Fibroblast of lung (primary cell): ENCODE results near the gene FGFBP1. TPM values are rescaled to one million over a fixed set of nuclear protein-coding genes. Genes with fewer than 3 reads are reported as not detected.

Experiments used
- DNase-seq, 2 donors: peaks; one replicate each; pipeline versions ENCODE4 v3.0.0 to v3.0.0-alpha.2; 2010; ENCODE audit warnings: low read depth in 2 of 2
- H2AFZ ChIP-seq: 2 replicates; pipeline ENCODE4 v1.5.1; 2012; ENCODE audit warnings: low read length, control low read depth, inconsistent platforms
- H3K27ac ChIP-seq: 2 replicates; pipeline ENCODE4 v1.5.1; 2011; ENCODE audit warnings: low read length, control low read depth; ENCODE audit not compliant: insufficient read depth
- H3K27me3 ChIP-seq: 2 replicates; pipeline ENCODE4 v1.5.1; 2011; ENCODE audit warnings: mild to moderate bottlenecking, low read length; ENCODE audit not compliant: control insufficient read depth, insufficient read depth
- H3K36me3 ChIP-seq: 2 replicates; pipeline ENCODE4 v1.5.1; 2011; ENCODE audit warnings: low read length; ENCODE audit not compliant: control insufficient read depth, insufficient read depth
- H3K4me1 ChIP-seq: 2 replicates; pipeline ENCODE4 v1.5.1; 2011; ENCODE audit warnings: low read length; ENCODE audit not compliant: control insufficient read depth, insufficient read depth; ENCODE audit errors: extremely low read depth
- H3K4me2 ChIP-seq: 2 replicates; pipeline ENCODE4 v1.5.1; 2011; ENCODE audit warnings: low read length, control low read depth; ENCODE audit not compliant: insufficient read depth; ENCODE audit errors: extremely low read depth
- H3K4me3 ChIP-seq, 4 experiments: fragments of 200-600 bp in 1 of 4; sonication (generic) in 1 of 4; replicated peaks in 1 of 4; 2 replicates each; pipeline ENCODE4 v1.5.1; 2011 to 2016; ENCODE audit warnings: low read length in 4 of 4, low read depth in 3 of 4, mild to moderate bottlenecking in 3 of 4, control low read depth in 2 of 4, inconsistent platforms in 1 of 4, mixed read lengths in 1 of 4; ENCODE audit not compliant: insufficient read depth in 1 of 4; ENCODE audit errors: control extremely low read depth in 1 of 4
- H3K79me2 ChIP-seq: 2 replicates; pipeline ENCODE4 v1.5.1; 2012; ENCODE audit warnings: mild to moderate bottlenecking, low read length, inconsistent platforms; ENCODE audit not compliant: control insufficient read depth, insufficient read depth
- H3K9ac ChIP-seq: 2 replicates; pipeline ENCODE4 v1.5.1; 2011; ENCODE audit warnings: mild to moderate bottlenecking, low read length, control low read depth; ENCODE audit not compliant: insufficient read depth
- H3K9me3 ChIP-seq: 2 replicates; pipeline ENCODE4 v1.5.1; 2012; ENCODE audit warnings: low read depth, low read length; ENCODE audit not compliant: control insufficient read depth, insufficient read depth
- H4K20me1 ChIP-seq: 2 replicates; pipeline ENCODE4 v1.5.1; 2011; ENCODE audit warnings: low read length; ENCODE audit not compliant: control insufficient read depth, insufficient read depth; ENCODE audit errors: extremely low read depth
- CTCF ChIP-seq, 2 donors: IDR thresholded peaks in 1 of 2; conservative IDR thresholded peaks in 1 of 2; 1 replicate in 1 of 2; 2 replicates in 1 of 2; pipeline ENCODE4 v1.5.1; 2011 to 2012; ENCODE audit warnings: low read length in 2 of 2, control low read depth in 1 of 2, inconsistent platforms in 1 of 2, low read depth in 1 of 2, mild to moderate bottlenecking in 1 of 2
- EZH2 ChIP-seq: IDR thresholded peaks from 2 replicates; pipeline ENCODE4 v1.5.1; 2012; ENCODE audit warnings: low read length, control low read depth, mild to moderate bottlenecking; ENCODE audit errors: missing control alignments
- polyA plus RNA-seq, 2 donors: library from polyadenylated mRNA; depleted of rRNA in 1 of 2; stranded (reverse) in 1 of 2; unstranded in 1 of 2; fragments of >200 nt; gene quantifications; 2 replicates each; pipeline ENCODE4 v1.2.1, GENCODE V29; 2011 to 2012; ENCODE audit warnings: missing spikeins in 1 of 2
- total RNA-seq: library from RNA; depleted of rRNA; stranded (reverse); fragments of >200 nt; gene quantifications from 2 replicates; pipeline ENCODE4 v1.2.1, GENCODE V29; 2014

Gene FGFBP1
- total and polyA plus RNA-seq, 2 donors (not counting 1 experiment from before 2014, with no cell fraction given) = not detected

- Histone ChIP-seq H3K4me1 (no peaks in the 10 kb centered on the region), H3K36me3 (no peaks in the 10 kb centered on the region), H3K4me3 (no peak overlapping the region), H3K4me2 (no peak overlapping the region), H3K79me2 (no peaks in the 10 kb centered on the region), H3K27me3 (peaks cover 2% of the 10 kb centered on the region), H3K9me3 (no peaks in the 10 kb centered on the region), H4K20me1 (no peaks in the 10 kb centered on the region), H2AFZ (no peak overlapping the region), H3K27ac (no peak overlapping the region), H3K9ac (no peak overlapping the region)
- no peak for DNase-seq
- no peak for TF ChIP-seq EZH2
- no peak for TF ChIP-seq CTCF (conservative IDR thresholded peaks at IDR 0.05 in 1 of 2, IDR thresholded peaks at IDR 0.05 in 1 of 2; ENCODE audit: low read depth in 1 of 2, low read length in 2 of 2)
These were observed 2.0 kb downstream of the FGFBP1 start for GRCh38 chr4:15936495-15936894.

- no peak overlapping the region for H3K4me3 ChIP-seq
- DNase-seq = no peak
- H3K9me3 ChIP-seq = no peaks in the 10 kb centered on the region
- H3K9ac ChIP-seq = no peak overlapping the region
- H3K27me3 ChIP-seq = peaks cover 2% of the 10 kb centered on the region
- no peaks in the 10 kb centered on the region for H3K79me2 ChIP-seq
- no peaks in the 10 kb centered on the region for H3K36me3 ChIP-seq
- no peak overlapping the region for H3K4me2 ChIP-seq
- no peaks in the 10 kb centered on the region for H4K20me1 ChIP-seq
- H3K4me1 ChIP-seq = no peaks in the 10 kb centered on the region
- no peak overlapping the region for H2AFZ ChIP-seq
- TF ChIP-seq CTCF (conservative IDR thresholded peaks at IDR 0.05 in 1 of 2, IDR thresholded peaks at IDR 0.05 in 1 of 2; ENCODE audit: low read depth in 1 of 2, low read length in 2 of 2) = no peak
- TF ChIP-seq EZH2 = no peak
- no peak overlapping the region for H3K27ac ChIP-seq
These were observed 2.8 kb downstream of the FGFBP1 start for GRCh38 chr4:15935504-15936402.

GRCh38 chr4:15934259-15934658 is 4.3 kb downstream of the FGFBP1 start:
- Histone ChIP-seq H3K27ac (no peak overlapping the region), H4K20me1 (no peaks in the 10 kb centered on the region), H3K79me2 (no peaks in the 10 kb centered on the region), H3K27me3 (peaks cover 2% of the 10 kb centered on the region), H3K4me3 (no peak overlapping the region), H3K36me3 (no peaks in the 10 kb centered on the region), H3K4me1 (no peaks in the 10 kb centered on the region), H3K9ac (no peak overlapping the region), H2AFZ (no peak overlapping the region), H3K9me3 (no peaks in the 10 kb centered on the region), H3K4me2 (no peak overlapping the region)
- no peak for TF ChIP-seq CTCF (conservative IDR thresholded peaks at IDR 0.05 in 1 of 2, IDR thresholded peaks at IDR 0.05 in 1 of 2; ENCODE audit: low read depth in 1 of 2, low read length in 2 of 2)
- TF ChIP-seq EZH2 = no peak
- no peak for DNase-seq
